ENCODE data around the gene LRIT3.

GRCh38 chr4:109886303-109886702 lies 38.4 kb downstream of the LRIT3 start:
- TF ChIP-seq EZH2 (IDR thresholded peaks at IDR 0.05; ENCODE audit: insufficient read depth, poor library complexity, severe bottlenecking) (no peak), EZH2phosphoT487 (IDR thresholded peaks at IDR 0.05; ENCODE audit: insufficient read depth, low read depth) (no peak)

Data from GM23248 (cell line).